Endothelial cell of umbilical vein (primary cell): ENCODE measurements around the gene CNTN5. TPM values are rescaled to one million over a fixed set of nuclear protein-coding genes. Genes with fewer than 3 reads are reported as not detected.

Source experiments
- BruUV-seq: library from RNA; stranded (reverse); fragments of 400-500 nt; replicated peaks from 2 replicates; lab custom pipeline; 2021; lab: Mats Ljungman, UMichigan
- CTCF ChIA-PET: fragments of 300-600, 350-600 bp; sonication (Branson Sonifier 250); formaldehyde crosslinking; loops from one replicate; lab custom pipeline; 2021; ENCODE audit warnings: antibody characterized with exemption, inconsistent platforms; lab: Charles Lee
- POLR2A ChIA-PET: fragments of 300-600, 350-600 bp; sonication (Branson Sonifier 250); formaldehyde crosslinking; loops from one replicate; lab custom pipeline; 2021; ENCODE audit warnings: antibody characterized with exemption, inconsistent platforms; lab: Charles Lee
- DNase-seq: peaks from one replicate; pipeline ENCODE4 v3.0.0-alpha.2; 2011; ENCODE audit warnings: low read depth, low spot score
- FAIRE-seq: peaks from 2 replicates; lab custom pipeline; 2011; peaks lifted over from hg19 to GRCh38; lab: Jason Lieb, UNC
- H2AFZ ChIP-seq: 2 replicates; pipeline ENCODE4 v1.6.0; 2012; ENCODE audit warnings: low read depth, low read length, control low read depth, inconsistent platforms
- H3K27ac ChIP-seq: 2 replicates; pipeline ENCODE4 v1.5.1; 2011; ENCODE audit warnings: low read depth, mild to moderate bottlenecking, control low read depth, low read length, moderate library complexity; ENCODE audit not compliant: insufficient read depth
- H3K27me3 ChIP-seq, 2 experiments: 2 replicates each; pipeline versions ENCODE4 v1.6.0 to v1.6.1; 2011; ENCODE audit warnings: low read length in 2 of 2, mixed read lengths in 1 of 2; ENCODE audit not compliant: control insufficient read depth in 2 of 2, insufficient read depth in 2 of 2
- H3K36me3 ChIP-seq, 2 experiments: 2 replicates in 1 of 2; 3 replicates in 1 of 2; pipeline ENCODE4 v1.5.1; 2011; ENCODE audit warnings: low read length in 2 of 2, mild to moderate bottlenecking in 1 of 2, moderate library complexity in 1 of 2; ENCODE audit not compliant: control insufficient read depth in 2 of 2, insufficient read depth in 2 of 2; ENCODE audit errors: extremely low read depth in 1 of 2
- H3K4me1 ChIP-seq: 3 replicates; pipeline ENCODE4 v1.5.1; 2011; ENCODE audit warnings: mild to moderate bottlenecking, low read length; ENCODE audit not compliant: control insufficient read depth, insufficient read depth; ENCODE audit errors: extremely low read depth
- H3K4me2 ChIP-seq: 2 replicates; pipeline ENCODE4 v1.6.1; 2011; ENCODE audit warnings: low read length, control low read depth, mixed read lengths; ENCODE audit not compliant: insufficient read depth
- H3K4me3 ChIP-seq, 3 experiments: fragments of 200-600 bp in 1 of 3; sonication (generic), shearing (Covaris generic) in 1 of 3; replicated peaks in 1 of 3; 2 replicates each; pipeline ENCODE4 v1.5.1; 2011 to 2016; ENCODE audit warnings: control low read depth in 3 of 3, low read length in 3 of 3, mild to moderate bottlenecking in 2 of 3, inconsistent platforms in 1 of 3, low read depth in 1 of 3, moderate library complexity in 1 of 3; ENCODE audit not compliant: insufficient read depth in 1 of 3
- H3K79me2 ChIP-seq: 2 replicates; pipeline ENCODE4 v1.6.0; 2012; ENCODE audit warnings: low read length, inconsistent platforms; ENCODE audit not compliant: control insufficient read depth, insufficient read depth
- H3K9ac ChIP-seq: replicated peaks from 2 replicates; pipeline ENCODE3; 2011; ENCODE audit warnings: low read length, control low read depth; ENCODE audit not compliant: insufficient read depth; ENCODE audit errors: extremely low read depth
- H3K9me1 ChIP-seq: replicated peaks from 3 replicates; pipeline ENCODE4 v1.6.0; 2011; ENCODE audit warnings: mild to moderate bottlenecking, low read length; ENCODE audit not compliant: control insufficient read depth, insufficient read depth; ENCODE audit errors: extremely low read depth
- H3K9me3 ChIP-seq: replicated peaks from 2 replicates; pipeline ENCODE4 v1.5.1; 2012; ENCODE audit warnings: low read length, inconsistent platforms; ENCODE audit not compliant: control insufficient read depth, insufficient read depth
- H4K20me1 ChIP-seq: replicated peaks from 2 replicates; pipeline ENCODE3; 2011; ENCODE audit warnings: mild to moderate bottlenecking, low read length; ENCODE audit not compliant: control insufficient read depth, insufficient read depth; ENCODE audit errors: extremely low read depth
- EZH2 ChIP-seq: IDR thresholded peaks from 2 replicates; pipeline ENCODE4 v1.6.1; 2012; ENCODE audit warnings: borderline replicate concordance, low read depth, mild to moderate bottlenecking, moderate library complexity, low read length, inconsistent platforms; ENCODE audit not compliant: severe bottlenecking
- FOS ChIP-seq: IDR thresholded peaks from 2 replicates; pipeline ENCODE4 v1.6.1; 2011; ENCODE audit warnings: mild to moderate bottlenecking, low read length, moderate library complexity, borderline replicate concordance; ENCODE audit not compliant: insufficient read depth
- GATA2 ChIP-seq: IDR thresholded peaks from 2 replicates; pipeline ENCODE4 v1.7.0; 2011; ENCODE audit warnings: low read depth, mild to moderate bottlenecking, moderate library complexity, mixed read lengths, low read length; ENCODE audit not compliant: insufficient read length, insufficient read depth
- JUN ChIP-seq: IDR thresholded peaks from 2 replicates; pipeline ENCODE4 v1.6.1; 2011; ENCODE audit warnings: borderline replicate concordance, low read depth; ENCODE audit not compliant: insufficient read length, insufficient read depth
- MYC ChIP-seq: IDR thresholded peaks from one replicate; pipeline ENCODE4 v1.6.1; 2011; ENCODE audit warnings: mild to moderate bottlenecking, low read depth, low read length
- POLR2A ChIP-seq: IDR thresholded peaks from 2 replicates; pipeline ENCODE4 v1.6.1; 2012; ENCODE audit warnings: low read depth, mild to moderate bottlenecking, control low read depth, low read length
- POLR2AphosphoS5 ChIP-seq: IDR thresholded peaks from 2 replicates; pipeline ENCODE4 v1.6.1; 2012; ENCODE audit warnings: low read depth, mild to moderate bottlenecking, control low read depth, low read length, moderate library complexity; ENCODE audit not compliant: insufficient read depth
- dilution Hi-C: fragments of 300-500 bp; cut with MboI; formaldehyde crosslinking; loops from one replicate; pipeline ENCODE4 v1.15.0; 2019; ENCODE audit warnings: low sequenced_read_pairs; ENCODE audit not compliant: extremely low pct_ligation_motif_present
- intact Hi-C: fragments of 100-400 bp; cut with micrococcal nuclease; formaldehyde crosslinking; loops from one replicate; pipeline ENCODE4 v1.10.0; 2022
- polyA plus RNA-seq, 4 experiments: library from polyadenylated mRNA; depleted of rRNA in 3 of 4; stranded (reverse) in 3 of 4; unstranded in 1 of 4; fragments of >200 nt; gene quantifications; 2 replicates each; pipeline versions ENCODE4 v1.2.1 to v1.2.3, GENCODE V29; 2011 to 2012; ENCODE audit warnings: missing spikeins in 1 of 4
- total RNA-seq: library from RNA; stranded (reverse); gene quantifications from 2 replicates; pipeline ENCODE4 v1.2.3, GENCODE V29; 2021
- TF ChIP-seq, protein P1 (sequence below), 2 donors: IDR thresholded peaks; 1 replicate in 1 of 2; 2 replicates in 1 of 2; pipeline ENCODE4 v1.5.1; 2011; ENCODE audit warnings: low read length in 2 of 2, mild to moderate bottlenecking in 2 of 2, moderate library complexity in 2 of 2, control low read depth in 1 of 2, inconsistent platforms in 1 of 2, low read depth in 1 of 2; ENCODE audit not compliant: insufficient read depth in 1 of 2; ENCODE audit errors: extremely low read depth in 1 of 2
- TF ChIP-seq, protein P2 (sequence below): IDR thresholded peaks from 2 replicates; pipeline ENCODE4 v1.6.1; 2011; ENCODE audit not compliant: insufficient read depth, insufficient read length

Gene CNTN5
- total and polyA plus RNA-seq, 2 donors (not counting 3 experiments of a cell fraction or from before 2014, with no cell fraction given), result not detected

- DNase-seq, result no peak
- CTCF ChIA-PET, result no interaction called here
- no peak for FAIRE-seq
- Histone ChIP-seq H3K27ac (no peak overlapping the region), H3K4me2 (no peak overlapping the region), H3K79me2 (no peaks in the 10 kb centered on the region), H4K20me1 (no peaks in the 10 kb centered on the region), H3K27me3 (no peaks in the 10 kb centered on the region), H3K9ac (no peak overlapping the region), H3K4me3 (no peak overlapping the region), H3K9me3 (no peaks in the 10 kb centered on the region), H2AFZ (no peak overlapping the region), H3K9me1 (no peaks in the 10 kb centered on the region), H3K36me3 (no peaks in the 10 kb centered on the region), H3K4me1 (no peaks in the 10 kb centered on the region)
- intact Hi-C loops (no loop called here), dilution Hi-C loops (no loop called here)
- BruUV-seq, result no TSS peak
- POLR2A ChIA-PET, result no interaction called here
- TF ChIP-seq EZH2 (no peak), FOS (no peak), GATA2 (no peak), MYC (no peak), POLR2AphosphoS5 (no peak), POLR2A (no peak), JUN (no peak)
- TF ChIP-seq, protein P1, sequence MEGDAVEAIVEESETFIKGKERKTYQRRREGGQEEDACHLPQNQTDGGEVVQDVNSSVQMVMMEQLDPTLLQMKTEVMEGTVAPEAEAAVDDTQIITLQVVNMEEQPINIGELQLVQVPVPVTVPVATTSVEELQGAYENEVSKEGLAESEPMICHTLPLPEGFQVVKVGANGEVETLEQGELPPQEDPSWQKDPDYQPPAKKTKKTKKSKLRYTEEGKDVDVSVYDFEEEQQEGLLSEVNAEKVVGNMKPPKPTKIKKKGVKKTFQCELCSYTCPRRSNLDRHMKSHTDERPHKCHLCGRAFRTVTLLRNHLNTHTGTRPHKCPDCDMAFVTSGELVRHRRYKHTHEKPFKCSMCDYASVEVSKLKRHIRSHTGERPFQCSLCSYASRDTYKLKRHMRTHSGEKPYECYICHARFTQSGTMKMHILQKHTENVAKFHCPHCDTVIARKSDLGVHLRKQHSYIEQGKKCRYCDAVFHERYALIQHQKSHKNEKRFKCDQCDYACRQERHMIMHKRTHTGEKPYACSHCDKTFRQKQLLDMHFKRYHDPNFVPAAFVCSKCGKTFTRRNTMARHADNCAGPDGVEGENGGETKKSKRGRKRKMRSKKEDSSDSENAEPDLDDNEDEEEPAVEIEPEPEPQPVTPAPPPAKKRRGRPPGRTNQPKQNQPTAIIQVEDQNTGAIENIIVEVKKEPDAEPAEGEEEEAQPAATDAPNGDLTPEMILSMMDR (IDR thresholded peaks at IDR 0.05; ENCODE audit: extremely low read depth in 1 of 2, insufficient read depth in 1 of 2, low read depth in 1 of 2, low read length in 2 of 2), result no peak
- TF ChIP-seq, protein P2, sequence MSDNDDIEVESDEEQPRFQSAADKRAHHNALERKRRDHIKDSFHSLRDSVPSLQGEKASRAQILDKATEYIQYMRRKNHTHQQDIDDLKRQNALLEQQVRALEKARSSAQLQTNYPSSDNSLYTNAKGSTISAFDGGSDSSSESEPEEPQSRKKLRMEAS, result no peak
These were observed 1060.1 kb downstream of the CNTN5 start for GRCh38 chr11:100080821-100081220.
